ENCODE results near the gene PLCB1.

DNA sequence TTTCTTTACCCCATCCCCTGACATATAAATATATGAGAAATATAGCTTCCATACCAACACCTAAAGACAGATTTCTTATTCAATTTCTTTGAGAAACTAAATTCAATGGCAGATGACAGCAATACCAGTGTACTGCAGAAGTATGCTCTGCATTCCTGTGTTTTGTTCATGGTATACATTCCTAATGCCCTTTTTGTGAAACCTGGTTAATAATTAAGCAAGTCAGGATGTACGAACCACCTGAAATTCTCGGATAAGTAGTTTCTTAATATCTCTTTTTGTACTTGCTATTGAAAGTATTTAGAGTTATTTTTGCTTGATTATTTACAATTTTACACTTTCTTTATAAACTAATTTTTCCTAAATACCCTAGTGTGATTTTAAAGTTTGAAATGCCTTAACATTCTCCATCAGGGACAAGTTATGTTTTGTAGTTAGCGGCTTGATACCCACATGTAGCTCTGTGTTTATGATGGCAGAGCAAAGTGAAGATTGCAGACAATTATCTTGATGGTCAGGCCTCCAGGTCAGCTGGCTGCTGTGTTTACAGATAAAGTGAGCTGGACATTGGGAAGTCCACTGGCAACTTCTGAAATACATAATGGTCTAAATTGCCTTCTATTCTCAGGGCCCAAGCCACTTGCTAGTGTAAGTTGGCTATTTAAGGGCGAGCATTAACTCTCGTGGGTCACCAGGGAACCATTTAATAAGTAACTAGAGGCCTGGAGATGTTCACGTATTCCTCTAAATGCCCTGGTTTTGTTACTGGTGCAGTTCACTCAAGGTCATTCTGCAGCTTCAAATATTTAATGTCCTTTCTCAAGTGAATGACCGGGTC is 58.2 kb downstream of the PLCB1 start:
- TF ChIP-seq, protein P1, sequence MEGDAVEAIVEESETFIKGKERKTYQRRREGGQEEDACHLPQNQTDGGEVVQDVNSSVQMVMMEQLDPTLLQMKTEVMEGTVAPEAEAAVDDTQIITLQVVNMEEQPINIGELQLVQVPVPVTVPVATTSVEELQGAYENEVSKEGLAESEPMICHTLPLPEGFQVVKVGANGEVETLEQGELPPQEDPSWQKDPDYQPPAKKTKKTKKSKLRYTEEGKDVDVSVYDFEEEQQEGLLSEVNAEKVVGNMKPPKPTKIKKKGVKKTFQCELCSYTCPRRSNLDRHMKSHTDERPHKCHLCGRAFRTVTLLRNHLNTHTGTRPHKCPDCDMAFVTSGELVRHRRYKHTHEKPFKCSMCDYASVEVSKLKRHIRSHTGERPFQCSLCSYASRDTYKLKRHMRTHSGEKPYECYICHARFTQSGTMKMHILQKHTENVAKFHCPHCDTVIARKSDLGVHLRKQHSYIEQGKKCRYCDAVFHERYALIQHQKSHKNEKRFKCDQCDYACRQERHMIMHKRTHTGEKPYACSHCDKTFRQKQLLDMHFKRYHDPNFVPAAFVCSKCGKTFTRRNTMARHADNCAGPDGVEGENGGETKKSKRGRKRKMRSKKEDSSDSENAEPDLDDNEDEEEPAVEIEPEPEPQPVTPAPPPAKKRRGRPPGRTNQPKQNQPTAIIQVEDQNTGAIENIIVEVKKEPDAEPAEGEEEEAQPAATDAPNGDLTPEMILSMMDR (IDR thresholded peaks at IDR 0.05), result no peak
- TF ChIP-seq POLR2A (IDR thresholded peaks at IDR 0.05), result no peak

Measured in Peyer's patch (tissue), 4 donors.